ENCODE data around the gene PCF11.
A peak's percentile ranks its signal among the peaks of the same experiment; 100 is the strongest.

Gene PCF11, protein sequence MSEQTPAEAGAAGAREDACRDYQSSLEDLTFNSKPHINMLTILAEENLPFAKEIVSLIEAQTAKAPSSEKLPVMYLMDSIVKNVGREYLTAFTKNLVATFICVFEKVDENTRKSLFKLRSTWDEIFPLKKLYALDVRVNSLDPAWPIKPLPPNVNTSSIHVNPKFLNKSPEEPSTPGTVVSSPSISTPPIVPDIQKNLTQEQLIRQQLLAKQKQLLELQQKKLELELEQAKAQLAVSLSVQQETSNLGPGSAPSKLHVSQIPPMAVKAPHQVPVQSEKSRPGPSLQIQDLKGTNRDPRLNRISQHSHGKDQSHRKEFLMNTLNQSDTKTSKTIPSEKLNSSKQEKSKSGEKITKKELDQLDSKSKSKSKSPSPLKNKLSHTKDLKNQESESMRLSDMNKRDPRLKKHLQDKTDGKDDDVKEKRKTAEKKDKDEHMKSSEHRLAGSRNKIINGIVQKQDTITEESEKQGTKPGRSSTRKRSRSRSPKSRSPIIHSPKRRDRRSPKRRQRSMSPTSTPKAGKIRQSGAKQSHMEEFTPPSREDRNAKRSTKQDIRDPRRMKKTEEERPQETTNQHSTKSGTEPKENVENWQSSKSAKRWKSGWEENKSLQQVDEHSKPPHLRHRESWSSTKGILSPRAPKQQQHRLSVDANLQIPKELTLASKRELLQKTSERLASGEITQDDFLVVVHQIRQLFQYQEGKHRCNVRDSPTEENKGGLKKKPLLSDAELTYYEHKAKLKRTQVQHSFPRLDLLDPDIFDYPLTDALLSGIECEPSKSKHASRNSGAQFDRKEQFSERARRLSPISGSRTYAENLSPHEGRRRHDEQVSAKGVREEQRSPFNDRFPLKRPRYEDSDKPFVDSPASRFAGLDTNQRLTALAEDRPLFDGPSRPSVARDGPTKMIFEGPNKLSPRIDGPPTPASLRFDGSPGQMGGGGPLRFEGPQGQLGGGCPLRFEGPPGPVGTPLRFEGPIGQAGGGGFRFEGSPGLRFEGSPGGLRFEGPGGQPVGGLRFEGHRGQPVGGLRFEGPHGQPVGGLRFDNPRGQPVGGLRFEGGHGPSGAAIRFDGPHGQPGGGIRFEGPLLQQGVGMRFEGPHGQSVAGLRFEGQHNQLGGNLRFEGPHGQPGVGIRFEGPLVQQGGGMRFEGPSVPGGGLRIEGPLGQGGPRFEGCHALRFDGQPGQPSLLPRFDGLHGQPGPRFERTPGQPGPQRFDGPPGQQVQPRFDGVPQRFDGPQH (N-terminal part only)

DNA sequence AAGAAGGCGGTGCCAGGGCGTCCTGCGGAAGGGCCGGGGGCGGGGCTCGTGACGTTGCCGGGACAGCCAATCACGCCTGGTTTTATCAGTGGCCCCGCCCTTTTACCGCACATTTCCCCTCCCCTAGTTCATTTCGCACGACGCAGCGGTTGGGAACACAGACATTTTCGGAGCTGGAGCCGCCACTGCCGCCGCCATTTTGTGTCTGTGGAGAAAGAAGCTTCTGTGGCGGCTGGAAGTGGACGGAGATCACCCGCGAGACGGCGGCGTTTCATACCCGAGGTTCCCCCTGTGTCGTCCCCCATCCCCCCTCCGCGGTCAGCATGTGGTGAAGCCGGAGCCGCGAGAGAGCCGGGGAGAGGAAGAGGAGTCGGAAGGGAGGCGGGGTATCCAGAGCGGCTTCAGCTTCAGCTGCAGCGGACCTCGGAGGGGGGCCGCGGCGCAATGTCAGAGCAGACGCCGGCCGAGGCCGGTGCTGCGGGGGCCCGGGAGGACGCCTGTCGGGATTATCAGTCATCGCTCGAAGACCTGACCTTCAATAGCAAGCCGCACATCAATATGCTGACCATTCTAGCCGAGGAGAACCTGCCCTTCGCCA is at the start of gene PCF11:
PCF11 (plus strand) TSS at position 136 of the 598 bp plus-strand sequence; CDS start at position 445, 309 bp downstream.
- no peak for DNase-seq
- Histone ChIP-seq H3K4me1 (peaks cover 3 to 32% (median 11%) of the 10 kb centered on the region in 4 donors), H3K27me3 (no peaks in the 10 kb centered on the region), H3K4me3 (peak within 1 kb of the TSS; percentile 88 to 93), H3K36me3 (no peaks in the 10 kb centered on the region), H3K9me3 (no peaks in the 10 kb centered on the region), H3K27ac (peak within 1 kb of the TSS; percentile 98 to 100)
- TF ChIP-seq, protein P1, sequence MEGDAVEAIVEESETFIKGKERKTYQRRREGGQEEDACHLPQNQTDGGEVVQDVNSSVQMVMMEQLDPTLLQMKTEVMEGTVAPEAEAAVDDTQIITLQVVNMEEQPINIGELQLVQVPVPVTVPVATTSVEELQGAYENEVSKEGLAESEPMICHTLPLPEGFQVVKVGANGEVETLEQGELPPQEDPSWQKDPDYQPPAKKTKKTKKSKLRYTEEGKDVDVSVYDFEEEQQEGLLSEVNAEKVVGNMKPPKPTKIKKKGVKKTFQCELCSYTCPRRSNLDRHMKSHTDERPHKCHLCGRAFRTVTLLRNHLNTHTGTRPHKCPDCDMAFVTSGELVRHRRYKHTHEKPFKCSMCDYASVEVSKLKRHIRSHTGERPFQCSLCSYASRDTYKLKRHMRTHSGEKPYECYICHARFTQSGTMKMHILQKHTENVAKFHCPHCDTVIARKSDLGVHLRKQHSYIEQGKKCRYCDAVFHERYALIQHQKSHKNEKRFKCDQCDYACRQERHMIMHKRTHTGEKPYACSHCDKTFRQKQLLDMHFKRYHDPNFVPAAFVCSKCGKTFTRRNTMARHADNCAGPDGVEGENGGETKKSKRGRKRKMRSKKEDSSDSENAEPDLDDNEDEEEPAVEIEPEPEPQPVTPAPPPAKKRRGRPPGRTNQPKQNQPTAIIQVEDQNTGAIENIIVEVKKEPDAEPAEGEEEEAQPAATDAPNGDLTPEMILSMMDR (IDR thresholded peaks at IDR 0.05): no peak
- intact Hi-C loops (cut with DNase I; ENCODE audit: low total_unique reads): loop anchor here (2.0 to 10.0 kb wide), 3 partner anchors 36 to 252 kb away; partner anchors contain the start of genes ANKRD42, DDIAS, PRCP and RAB30

DNA sequence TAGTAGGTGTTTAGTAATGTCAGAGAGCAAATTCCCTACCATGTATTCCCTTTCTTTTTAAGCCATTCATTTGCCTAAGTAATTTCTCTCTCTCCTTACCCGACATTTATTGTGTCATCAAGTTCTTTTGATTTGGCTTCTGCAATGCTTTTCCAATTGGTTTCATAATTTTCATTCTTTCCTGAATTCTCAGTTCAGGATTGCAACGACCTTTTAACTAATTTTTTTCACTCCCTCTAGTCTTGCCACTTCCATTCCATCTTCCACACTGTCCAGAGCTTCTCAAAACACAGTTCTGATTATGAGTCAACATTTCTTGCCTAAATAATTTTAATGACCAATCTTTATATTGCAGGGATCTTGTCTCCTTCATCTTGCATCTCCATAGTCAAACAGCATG is 44.0 kb upstream of the PCF11 start:
- Histone ChIP-seq H3K9me3 (no peaks in the 10 kb centered on the region), H3K27ac (no peak overlapping the region), H3K27me3 (no peaks in the 10 kb centered on the region), H3K4me3 (no peak overlapping the region), H3K4me1 (peaks cover 0 to 8% (median 3%) of the 10 kb centered on the region in 4 donors), H3K36me3 (no peaks in the 10 kb centered on the region)
- intact Hi-C loops (cut with DNase I; ENCODE audit: low total_unique reads): no loop called here
- no peak for DNase-seq
- TF ChIP-seq, protein P1 (IDR thresholded peaks at IDR 0.05): no peak

DNA sequence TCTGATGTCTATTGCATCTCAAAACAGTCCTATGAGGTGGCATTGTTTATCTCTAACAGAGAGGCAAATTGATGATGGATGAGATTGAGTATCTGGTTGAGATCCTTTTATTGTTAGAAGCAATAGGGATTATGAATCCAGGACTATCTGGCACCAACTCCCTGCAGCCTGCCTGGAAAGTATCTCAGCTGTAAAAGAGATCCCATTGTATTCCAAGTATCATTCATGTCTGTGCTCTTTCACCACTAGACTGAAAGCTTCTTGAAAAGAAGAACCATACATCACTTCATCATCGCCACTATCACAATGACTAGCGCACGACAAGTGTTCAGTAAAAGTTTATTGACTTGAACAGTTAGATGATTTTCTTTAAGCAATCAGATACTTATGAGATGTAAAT is 41.9 kb upstream of the PCF11 start:
- no peak overlapping the region for H3K4me3 ChIP-seq
- no peaks in the 10 kb centered on the region for H3K27me3 ChIP-seq
- H3K9me3 ChIP-seq: no peaks in the 10 kb centered on the region
- no peaks in the 10 kb centered on the region for H3K36me3 ChIP-seq
- no peak for DNase-seq
- intact Hi-C loops (cut with DNase I; ENCODE audit: low total_unique reads): no loop called here
- H3K27ac ChIP-seq: no peak overlapping the region
- peaks cover 0 to 8% (median 3%) of the 10 kb centered on the region in 4 donors for H3K4me1 ChIP-seq
- TF ChIP-seq, protein P1 (IDR thresholded peaks at IDR 0.05): no peak

DNA sequence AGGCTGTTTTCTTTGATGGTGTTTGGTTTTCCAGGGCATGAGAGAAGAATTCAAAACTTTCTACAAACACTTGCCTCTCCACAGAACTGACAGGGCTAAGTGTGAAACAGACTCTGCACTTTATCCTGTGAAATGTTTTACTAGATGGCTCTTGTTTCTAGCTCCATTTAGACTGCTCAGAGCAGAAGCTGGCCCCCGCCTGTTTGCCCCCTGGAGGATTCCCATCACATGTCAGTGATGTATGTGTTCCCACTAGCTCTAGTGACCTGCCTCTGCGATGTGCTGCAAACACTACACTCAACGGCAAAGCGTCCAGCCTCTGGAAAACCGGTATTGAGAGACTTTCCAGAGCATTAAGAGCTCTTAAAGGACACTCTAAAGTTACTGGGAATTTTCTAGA is 41.4 kb upstream of the PCF11 start:
- DNase-seq: no peak
- Histone ChIP-seq H3K9me3 (no peaks in the 10 kb centered on the region), H3K36me3 (no peaks in the 10 kb centered on the region), H3K27ac (no peak overlapping the region), H3K27me3 (no peaks in the 10 kb centered on the region), H3K4me3 (no peak overlapping the region), H3K4me1 (peaks cover 0 to 8% (median 3%) of the 10 kb centered on the region in 4 donors)
- TF ChIP-seq, protein P1 (IDR thresholded peaks at IDR 0.05): no peak
- intact Hi-C loops (cut with DNase I; ENCODE audit: low total_unique reads): no loop called here
